Measurements from ENCODE around the gene GLIPR2.
"Not testable (repeated sequence)": the region's sequence is repeated elsewhere in the genome, so short reads cannot be mapped to it uniquely, and the experiment has no call there.

GLIPR2 gene

GRCh38 chr9:36136272-36136893 is at the start of gene GLIPR2:
Gene GLIPR2, plus strand, starts transcription at chr9:36136733. Its CDS starts 46 bp downstream, at chr9:36136779.
- DNase-seq (ENCODE audit: low spot score) = peak; percentile 76

GRCh38 chr9:36087054-36087453 is 49.5 kb upstream of the GLIPR2 start:
- not testable (repeated sequence) for DNase-seq (ENCODE audit: low spot score)

- no peak for DNase-seq (ENCODE audit: low spot score)
Measured at GRCh38 chr9:36088020-36088419, 48.5 kb upstream of the GLIPR2 start.

GRCh38 chr9:36091026-36091953 is 45.2 kb upstream of the GLIPR2 start:
- DNase-seq (ENCODE audit: low spot score) = no peak

- DNase-seq (ENCODE audit: low spot score) = no peak
Measured at GRCh38 chr9:36092014-36092413, 44.5 kb upstream of the GLIPR2 start.

GRCh38 chr9:36092509-36093215 is 43.9 kb upstream of the GLIPR2 start:
- peak; percentile 56 for DNase-seq (ENCODE audit: low spot score)

- DNase-seq (ENCODE audit: low spot score) = no peak
Measured at GRCh38 chr9:36093384-36093783, 43.1 kb upstream of the GLIPR2 start.

GRCh38 chr9:36099718-36100117 is 36.8 kb upstream of the GLIPR2 start:
- no peak for DNase-seq (ENCODE audit: low spot score)

- no peak for DNase-seq (ENCODE audit: low spot score)
Measured at GRCh38 chr9:36100532-36100931, 36.0 kb upstream of the GLIPR2 start.

- DNase-seq (ENCODE audit: low spot score) = no peak
Measured at GRCh38 chr9:36101916-36102741, 34.4 kb upstream of the GLIPR2 start.

GRCh38 chr9:36102742-36103495 is 33.6 kb upstream of the GLIPR2 start:
- DNase-seq (ENCODE audit: low spot score) = peak; percentile 91

- DNase-seq (ENCODE audit: low spot score) = no peak
Measured at GRCh38 chr9:36109071-36109470, 27.5 kb upstream of the GLIPR2 start.

- no peak for DNase-seq (ENCODE audit: low spot score)
Measured at GRCh38 chr9:36110434-36110833, 26.1 kb upstream of the GLIPR2 start.

- no peak for DNase-seq (ENCODE audit: low spot score)
Measured at GRCh38 chr9:36112516-36112915, 24.0 kb upstream of the GLIPR2 start.

- no peak for DNase-seq (ENCODE audit: low spot score)
Measured at GRCh38 chr9:36113999-36114398, 22.5 kb upstream of the GLIPR2 start.

- DNase-seq (ENCODE audit: low spot score) = no peak
Measured at GRCh38 chr9:36116593-36116992, 19.9 kb upstream of the GLIPR2 start.

GRCh38 chr9:36118201-36118600 is 18.3 kb upstream of the GLIPR2 start:
- no peak for DNase-seq (ENCODE audit: low spot score)

GRCh38 chr9:36118706-36119105 is 17.8 kb upstream of the GLIPR2 start:
- DNase-seq (ENCODE audit: low spot score) = no peak

GRCh38 chr9:36119476-36119875 is 17.1 kb upstream of the GLIPR2 start:
- no peak for DNase-seq (ENCODE audit: low spot score)

GRCh38 chr9:36120705-36121104 is 15.8 kb upstream of the GLIPR2 start:
- DNase-seq (ENCODE audit: low spot score) = no peak

- DNase-seq (ENCODE audit: low spot score) = no peak
Measured at GRCh38 chr9:36121971-36122370, 14.6 kb upstream of the GLIPR2 start.

All from CD4-positive, alpha-beta T cell treated with Interleukin-2 at 100 ng/mL for 4 hours (primary cell).